ENCODE measurements around the gene CDKN2B. TPM values are rescaled to one million over a fixed set of nuclear protein-coding genes. Genes with fewer than 3 reads are reported as not detected.

CDKN2B gene
- total RNA-seq, 4 donors from 2014 or later = 36.8 to 430 (median 265) TPM

DNA sequence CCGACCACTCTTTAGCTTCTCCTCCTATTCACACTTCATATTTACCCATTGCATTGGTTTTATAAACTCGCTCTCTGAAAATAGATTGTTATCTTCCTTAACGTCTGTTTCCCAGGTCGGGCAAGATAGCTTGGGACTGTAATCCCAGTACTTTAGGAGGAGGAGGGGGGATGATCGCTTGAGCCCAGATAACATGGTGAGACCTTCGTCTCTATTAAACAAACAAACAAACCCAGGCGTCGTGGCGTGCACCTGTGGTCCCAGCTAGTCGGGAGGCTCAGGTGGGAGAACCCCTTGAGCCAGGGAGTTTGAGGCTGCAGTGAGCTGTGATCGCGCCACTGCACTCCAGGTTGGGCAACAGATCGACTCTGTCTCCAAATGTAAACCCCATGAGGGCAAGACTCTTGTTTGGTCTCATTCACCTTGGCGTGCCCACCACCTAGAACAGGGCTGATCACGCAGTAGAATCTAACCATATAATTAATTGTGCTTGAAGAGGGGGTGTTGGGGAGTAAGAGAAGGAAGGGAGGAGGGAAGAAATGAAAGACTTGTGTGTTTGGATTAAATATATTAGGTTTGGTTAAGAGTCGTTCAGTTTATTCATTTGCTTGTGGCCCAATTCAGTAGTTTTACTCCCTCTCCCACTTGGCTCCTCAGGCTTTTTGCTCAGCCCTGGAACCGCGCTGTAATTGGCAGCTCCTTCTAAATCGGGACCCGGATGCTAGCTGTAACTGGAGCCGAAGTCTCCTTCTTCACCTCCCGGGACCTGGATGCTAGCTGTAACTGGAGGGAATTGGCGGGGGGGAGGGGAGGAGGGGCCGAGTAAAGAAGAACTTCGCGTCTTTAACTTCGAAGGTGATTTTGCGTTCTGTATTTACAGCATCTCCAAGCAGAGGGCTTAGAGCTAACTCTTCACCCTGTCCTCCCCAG, 39.8 kb downstream of the CDKN2B start:
- Histone ChIP-seq H3K27me3 (peaks cover 100% of the 10 kb centered on the region), H3K4me1 (peaks cover 7 to 32% (median 11%) of the 10 kb centered on the region in 4 donors), H3K36me3 (no peaks in the 10 kb centered on the region), H3K9me3 (no peaks in the 10 kb centered on the region), H3K27ac (no peak overlapping the region), H3K4me3 (no peak overlapping the region)
- intact Hi-C loops (cut with DNase I; ENCODE audit: low total_unique reads) = no loop called here
- in situ Hi-C loops (cut with MboI; ENCODE audit: low pct_ligation_motif_present in 1 of 4, low pct_unique_long_range_greater_than_20kb in 1 of 4, low sequenced_read_pairs in 3 of 4) = no loop called here
- no peak for DNase-seq
- WGBS, 2 donors (ENCODE audit: low coverage in 1 of 2) = 11 to 25% methylated on average over 14 to 28 of the region's 28 CpGs
- TF ChIP-seq POLR2A (IDR thresholded peaks at IDR 0.05) = no peak
- no peak for TF ChIP-seq EP300 (IDR thresholded peaks at IDR 0.05; ENCODE audit: low read depth)
- TF ChIP-seq, protein P1, sequence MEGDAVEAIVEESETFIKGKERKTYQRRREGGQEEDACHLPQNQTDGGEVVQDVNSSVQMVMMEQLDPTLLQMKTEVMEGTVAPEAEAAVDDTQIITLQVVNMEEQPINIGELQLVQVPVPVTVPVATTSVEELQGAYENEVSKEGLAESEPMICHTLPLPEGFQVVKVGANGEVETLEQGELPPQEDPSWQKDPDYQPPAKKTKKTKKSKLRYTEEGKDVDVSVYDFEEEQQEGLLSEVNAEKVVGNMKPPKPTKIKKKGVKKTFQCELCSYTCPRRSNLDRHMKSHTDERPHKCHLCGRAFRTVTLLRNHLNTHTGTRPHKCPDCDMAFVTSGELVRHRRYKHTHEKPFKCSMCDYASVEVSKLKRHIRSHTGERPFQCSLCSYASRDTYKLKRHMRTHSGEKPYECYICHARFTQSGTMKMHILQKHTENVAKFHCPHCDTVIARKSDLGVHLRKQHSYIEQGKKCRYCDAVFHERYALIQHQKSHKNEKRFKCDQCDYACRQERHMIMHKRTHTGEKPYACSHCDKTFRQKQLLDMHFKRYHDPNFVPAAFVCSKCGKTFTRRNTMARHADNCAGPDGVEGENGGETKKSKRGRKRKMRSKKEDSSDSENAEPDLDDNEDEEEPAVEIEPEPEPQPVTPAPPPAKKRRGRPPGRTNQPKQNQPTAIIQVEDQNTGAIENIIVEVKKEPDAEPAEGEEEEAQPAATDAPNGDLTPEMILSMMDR (IDR thresholded peaks at IDR 0.05) = no peak
- TF ChIP-seq POLR2AphosphoS5 (IDR thresholded peaks at IDR 0.05) = no peak

DNA sequence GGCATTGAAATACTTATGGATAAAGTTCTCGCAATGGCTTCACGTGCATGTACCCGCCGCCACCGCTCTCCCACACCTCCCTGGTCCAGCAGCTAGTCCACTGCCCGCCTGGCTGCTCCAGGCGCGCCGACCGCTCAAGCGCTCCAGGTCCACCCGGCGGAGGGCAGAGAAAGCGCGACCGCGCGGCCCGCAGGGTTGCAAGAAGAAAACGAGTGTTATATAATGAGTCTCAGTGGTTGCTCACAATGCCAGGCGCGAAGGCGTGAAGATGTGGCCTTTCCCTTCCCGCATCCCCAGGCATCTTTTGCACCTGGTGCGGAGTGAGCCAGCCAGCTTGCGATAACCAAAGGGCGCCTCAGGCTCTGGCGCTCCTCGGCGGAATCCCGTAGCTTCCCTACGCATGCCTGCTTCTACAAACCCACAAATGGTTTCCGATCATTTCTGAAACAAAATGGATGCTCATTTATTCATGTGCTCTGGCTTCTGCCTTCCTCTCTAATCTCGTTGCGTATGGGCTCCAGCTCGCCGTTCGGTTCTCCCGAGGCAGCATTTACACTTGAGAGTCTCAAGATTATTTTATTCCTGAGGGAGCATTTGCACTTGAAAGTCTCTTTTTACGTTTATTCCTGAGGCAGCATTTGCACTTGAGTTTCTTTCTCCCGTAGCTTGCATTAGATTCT, 40.6 kb downstream of the CDKN2B start:
- in situ Hi-C loops (cut with MboI; ENCODE audit: low pct_ligation_motif_present in 1 of 4, low pct_unique_long_range_greater_than_20kb in 1 of 4, low sequenced_read_pairs in 3 of 4) = no loop called here
- DNase-seq = no peak

GRCh38 chr9:21967702-21968101, 41.4 kb downstream of the CDKN2B start:
- DNase-seq = no peak

More for the DNA sequence above, 40.6 kb downstream of the CDKN2B start:
- Histone ChIP-seq H3K27ac (no peak overlapping the region), H3K4me1 (peaks cover 7 to 27% (median 10%) of the 10 kb centered on the region in 4 donors), H3K4me3 (no peak overlapping the region), H3K27me3 (peaks cover 100% of the 10 kb centered on the region), H3K36me3 (no peaks in the 10 kb centered on the region), H3K9me3 (peaks cover 0 to under 1% of the 10 kb centered on the region in 2 donors)
- 0 to 35% methylated on average over 1 to 41 of the region's 41 CpGs for WGBS, 2 donors (ENCODE audit: low coverage in 1 of 2)
- TF ChIP-seq, protein P1 (IDR thresholded peaks at IDR 0.05) = no peak
- no peak for TF ChIP-seq EP300 (IDR thresholded peaks at IDR 0.05; ENCODE audit: low read depth)
- TF ChIP-seq POLR2A (IDR thresholded peaks at IDR 0.05) = no peak
- no peak for TF ChIP-seq POLR2AphosphoS5 (IDR thresholded peaks at IDR 0.05)
- intact Hi-C loops (cut with DNase I; ENCODE audit: low total_unique reads) = no loop called here

More at GRCh38 chr9:21967702-21968101, 41.4 kb downstream of the CDKN2B start:
- Histone ChIP-seq H3K27me3 (peaks cover 100% of the 10 kb centered on the region), H3K9me3 (peaks cover 0 to 4% of the 10 kb centered on the region in 2 donors), H3K4me1 (peaks cover 7 to 27% (median 10%) of the 10 kb centered on the region in 4 donors), H3K4me3 (no peak overlapping the region), H3K36me3 (no peaks in the 10 kb centered on the region), H3K27ac (no peak overlapping the region)
- TF ChIP-seq, protein P1 (IDR thresholded peaks at IDR 0.05) = no peak
- no peak for TF ChIP-seq POLR2A (IDR thresholded peaks at IDR 0.05)
- no peak for TF ChIP-seq POLR2AphosphoS5 (IDR thresholded peaks at IDR 0.05)
- TF ChIP-seq EP300 (IDR thresholded peaks at IDR 0.05; ENCODE audit: low read depth) = no peak
- 44 to 54% methylated on average over 10 of the region's 10 CpGs for WGBS, 2 donors (ENCODE audit: low coverage in 1 of 2)
- in situ Hi-C loops (cut with MboI; ENCODE audit: low pct_ligation_motif_present in 1 of 4, low pct_unique_long_range_greater_than_20kb in 1 of 4, low sequenced_read_pairs in 3 of 4) = no loop called here
- intact Hi-C loops (cut with DNase I; ENCODE audit: low total_unique reads) = no loop called here

Data from transverse colon (tissue), 4 donors.